Epidermal melanocyte (primary cell): Measurements from ENCODE around the gene ADAMTSL2.

Source experiments
- DNase-seq: peaks from one replicate; pipeline ENCODE4 v3.0.0; 2011; ENCODE audit warnings: low spot score; ENCODE audit not compliant: insufficient read length

Gene ADAMTSL2

DNA sequence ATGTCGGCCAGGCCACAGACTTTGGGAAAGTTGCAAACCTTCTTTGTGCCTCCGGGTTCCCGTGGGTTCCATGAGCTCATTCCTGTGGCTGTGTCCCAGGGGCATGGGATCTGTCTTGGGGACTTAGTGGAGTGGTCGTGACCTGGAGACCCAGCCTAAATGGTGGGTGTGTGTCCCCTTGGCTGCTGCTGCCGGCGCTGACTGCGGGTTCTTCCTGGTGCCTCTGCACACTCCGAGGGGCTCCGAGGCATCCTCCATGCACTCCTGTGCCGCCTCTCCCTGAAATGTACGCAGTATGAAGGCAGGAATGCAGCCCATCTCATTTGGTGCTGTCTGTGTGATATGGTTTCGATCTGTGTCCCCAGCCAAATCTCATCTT, 34.6 kb upstream of the ADAMTSL2 start:
- DNase-seq, result no peak

- no peak for DNase-seq
These were observed 32.4 kb upstream of the ADAMTSL2 start for GRCh38 chr9:133502112-133502511.

DNA sequence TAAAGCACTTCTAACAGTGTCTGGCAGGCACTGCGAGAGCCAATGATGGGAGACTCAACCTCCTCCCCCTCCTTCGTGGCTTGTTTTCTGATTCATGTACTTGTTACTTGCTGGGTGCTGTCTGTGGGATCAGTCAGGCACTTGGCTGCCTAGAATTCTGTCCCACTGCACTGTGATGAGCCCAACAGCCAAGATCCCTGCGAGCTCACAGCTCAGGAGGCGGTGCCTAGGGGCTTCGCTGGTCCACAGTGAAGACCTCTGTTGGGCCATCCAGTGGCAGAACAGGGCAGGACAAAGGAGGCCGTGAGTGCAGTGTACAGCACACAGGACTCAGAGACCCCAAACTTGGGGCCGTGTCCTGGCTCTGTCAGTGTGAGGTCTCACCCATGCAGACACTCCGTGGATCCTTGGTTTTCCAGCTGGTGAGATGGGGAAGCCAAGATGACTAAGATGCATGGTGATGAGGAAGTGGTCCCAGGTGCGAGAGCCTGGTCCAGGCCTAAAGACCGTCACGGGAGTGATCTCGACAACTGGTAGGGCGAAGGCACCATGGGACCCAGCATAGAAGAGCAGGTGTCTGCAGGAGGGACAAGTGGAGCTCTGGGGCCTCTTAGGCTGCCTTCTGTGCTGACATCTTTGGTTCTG, 29.2 kb upstream of the ADAMTSL2 start:
- DNase-seq, result no peak

GRCh38 chr9:133505901-133506652, 28.4 kb upstream of the ADAMTSL2 start:
- no peak for DNase-seq

DNA sequence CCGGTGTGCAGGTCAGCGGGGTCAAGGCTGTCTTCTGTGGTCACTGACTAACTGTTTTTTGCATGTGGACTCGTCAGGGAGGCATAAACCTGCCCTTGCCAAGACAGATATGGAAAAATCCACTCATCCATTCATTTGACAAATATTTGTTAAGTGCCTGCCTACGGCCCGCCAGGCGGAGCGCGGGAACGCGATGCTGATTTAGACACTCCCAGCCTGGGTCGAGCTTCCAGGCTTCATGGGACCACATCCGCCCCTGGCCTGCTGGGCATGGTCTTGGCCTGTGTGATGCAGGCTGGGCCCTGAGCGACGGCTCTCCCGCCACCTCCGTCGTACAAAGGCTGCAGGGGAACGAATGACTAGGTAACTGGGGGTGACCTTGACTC, 27.9 kb upstream of the ADAMTSL2 start:
- DNase-seq, result no peak

- DNase-seq, result no peak
These were observed 27.1 kb upstream of the ADAMTSL2 start for GRCh38 chr9:133507246-133507965.

DNA sequence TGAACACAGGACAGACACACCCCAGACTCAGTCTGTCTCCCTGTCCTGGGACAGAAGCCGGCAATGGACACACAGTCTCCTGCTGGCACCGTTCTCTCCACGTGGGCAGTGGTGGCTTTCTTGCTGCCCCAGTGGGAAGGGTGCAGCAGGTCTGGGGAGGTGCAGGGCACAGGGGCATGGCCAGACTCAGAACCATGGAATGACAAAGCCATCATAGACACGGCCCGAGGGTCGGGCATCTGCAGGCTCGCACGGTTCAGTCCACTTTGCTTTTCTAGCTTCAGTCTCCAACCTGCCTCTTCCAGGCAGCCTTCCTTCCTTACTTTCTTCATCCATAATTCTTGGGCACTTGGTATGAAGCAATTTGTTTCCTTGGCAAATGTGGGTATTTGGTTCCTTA, 26.5 kb upstream of the ADAMTSL2 start:
- DNase-seq, result no peak

DNA sequence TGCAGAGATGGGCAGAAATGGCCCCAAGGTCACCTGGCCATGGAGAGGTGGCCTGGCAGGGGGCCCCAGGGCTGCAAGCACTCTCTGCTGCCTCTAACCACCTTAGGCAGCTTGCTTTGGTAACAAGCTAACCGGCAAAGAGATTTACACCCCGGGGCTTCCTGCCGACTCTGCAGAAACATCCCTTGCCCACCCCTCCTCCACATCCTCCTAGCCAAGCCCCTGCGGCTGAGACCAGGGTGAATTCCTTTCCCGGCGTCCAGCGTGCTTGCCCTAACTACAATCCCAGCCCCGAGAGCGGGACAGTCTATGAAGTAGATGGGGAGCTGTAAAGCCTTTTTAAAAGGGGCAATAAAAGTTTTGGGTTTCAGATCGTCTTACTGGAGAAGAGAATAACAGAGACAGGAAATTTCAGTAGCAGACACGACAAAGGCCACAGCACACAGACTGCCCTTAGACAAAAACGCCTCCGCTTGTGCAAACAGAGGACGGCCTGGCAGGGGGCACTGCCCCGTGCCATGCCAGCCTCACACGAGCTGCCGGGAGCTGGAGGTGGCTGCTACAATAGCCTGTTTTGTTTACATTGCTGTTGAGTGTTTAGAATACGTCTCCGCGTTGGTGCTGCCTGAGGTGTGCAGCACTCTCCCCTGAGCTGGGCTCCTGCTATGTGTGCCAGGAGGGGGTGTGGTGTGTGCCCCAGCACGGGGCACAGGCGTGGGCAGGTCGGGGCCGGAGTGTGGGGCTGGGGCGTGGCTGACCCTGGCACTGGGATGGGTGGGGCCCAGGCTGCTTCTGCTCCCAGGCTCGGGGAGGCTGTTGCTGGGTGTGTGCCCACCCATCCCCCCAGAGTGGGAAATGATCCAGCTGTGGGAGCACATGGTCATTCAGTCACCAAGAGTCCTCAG, 25.1 kb upstream of the ADAMTSL2 start:
- DNase-seq, result no peak

GRCh38 chr9:133510926-133511505, 23.5 kb upstream of the ADAMTSL2 start:
- DNase-seq, result no peak

DNA sequence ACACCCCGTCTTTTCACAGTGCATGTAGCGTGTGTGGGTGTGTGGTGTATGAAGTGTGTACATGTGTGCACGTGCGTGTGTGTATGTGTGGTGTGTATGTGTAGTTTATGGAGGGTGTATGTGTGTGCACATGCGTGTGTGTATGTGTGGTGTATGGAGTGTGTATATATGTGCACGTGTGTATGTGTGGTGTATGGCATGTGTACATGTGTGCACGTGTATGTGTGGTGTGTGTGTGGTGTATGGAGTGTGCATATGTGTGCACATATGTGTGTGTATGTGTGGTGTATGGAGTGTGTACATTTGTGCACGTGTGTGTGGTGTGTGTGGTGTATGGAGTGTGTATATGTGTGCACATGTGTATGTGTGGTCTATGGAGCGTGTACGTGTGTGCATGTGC, 22.9 kb upstream of the ADAMTSL2 start:
- no peak for DNase-seq

- DNase-seq, result no peak
These were observed 22.0 kb upstream of the ADAMTSL2 start for GRCh38 chr9:133512253-133513213.

DNA sequence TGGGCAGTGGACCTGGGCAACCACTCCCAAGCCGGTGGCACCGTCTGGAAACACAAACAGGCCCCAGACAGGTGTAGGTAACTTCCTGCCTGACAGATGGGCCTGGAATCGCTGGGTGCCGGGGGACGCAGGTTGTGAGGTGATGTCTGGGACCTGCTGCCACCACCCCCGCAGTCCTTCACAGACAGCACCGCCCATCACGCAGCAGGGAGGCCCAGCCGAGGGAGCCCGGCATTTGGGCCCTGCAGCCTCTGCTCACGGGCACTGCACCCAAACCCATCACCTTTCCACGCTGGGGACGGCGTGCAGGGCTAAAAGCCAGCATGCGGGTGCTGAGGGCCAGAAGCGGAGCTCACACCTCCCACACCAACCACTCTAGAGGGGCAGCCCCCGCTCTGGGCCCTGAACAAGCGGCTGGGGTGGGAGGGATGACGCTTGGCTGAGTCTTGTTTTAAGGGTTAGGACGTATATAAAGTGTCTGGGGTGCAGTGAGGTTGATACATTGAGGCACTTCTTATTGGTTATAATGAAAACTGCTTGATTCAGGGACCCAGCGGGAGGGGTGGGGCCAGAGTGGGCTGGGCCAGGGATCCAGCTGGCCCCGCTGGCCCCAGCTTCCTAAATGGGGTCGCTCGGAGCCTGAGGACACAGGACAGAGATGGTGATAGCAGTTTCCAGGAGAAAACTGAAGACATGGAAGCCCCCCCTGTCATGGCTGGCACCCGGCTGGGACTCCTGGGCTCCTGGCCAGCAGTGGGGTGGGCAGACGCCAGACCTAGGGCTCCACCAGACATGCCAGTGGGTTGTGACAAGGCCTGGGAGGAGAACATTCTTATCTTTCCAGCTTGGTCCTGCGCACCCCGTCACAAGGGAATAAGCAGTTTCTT, 21.0 kb upstream of the ADAMTSL2 start:
- DNase-seq, result no peak

DNA sequence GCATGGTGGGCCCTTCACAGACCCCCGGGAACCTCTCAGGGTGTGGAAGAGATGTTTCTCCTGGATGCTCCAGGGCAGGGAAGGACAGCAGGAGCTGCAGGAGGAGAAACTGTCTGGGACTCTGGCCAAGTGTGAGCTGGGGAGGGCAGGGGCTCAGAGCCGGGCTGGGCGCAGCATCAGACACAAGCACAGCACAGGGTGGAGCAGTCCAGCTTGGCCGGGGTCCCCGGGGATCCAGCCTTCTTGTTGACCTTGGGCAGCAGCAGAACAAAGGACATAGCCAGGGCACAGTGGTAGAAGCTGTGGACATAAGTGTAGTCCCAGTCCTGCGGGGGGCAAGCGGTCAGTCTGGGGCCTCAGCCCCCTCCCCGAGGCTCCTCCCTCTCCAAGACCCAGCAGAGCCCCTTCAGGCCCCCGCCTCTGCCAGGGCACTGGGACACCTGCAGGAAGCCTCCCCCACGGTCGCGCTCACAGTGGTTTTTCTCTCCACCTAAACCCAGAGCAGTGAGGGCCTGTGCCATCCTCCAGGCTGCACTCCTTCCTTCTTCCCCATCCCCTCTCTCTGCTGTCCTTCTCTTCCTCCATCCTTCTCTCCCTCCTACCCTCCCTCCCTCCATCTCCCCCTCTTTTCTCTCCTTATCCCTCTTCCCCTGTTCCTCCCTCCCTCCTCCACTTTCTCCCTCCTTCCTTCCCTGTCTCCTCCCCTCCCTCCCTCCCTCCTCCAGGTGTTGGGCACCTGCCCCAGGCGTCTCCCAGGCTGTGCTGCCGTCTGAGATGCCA, 19.9 kb upstream of the ADAMTSL2 start:
- no peak for DNase-seq

GRCh38 chr9:133515240-133515610, 19.3 kb upstream of the ADAMTSL2 start:
- DNase-seq, result no peak

DNA sequence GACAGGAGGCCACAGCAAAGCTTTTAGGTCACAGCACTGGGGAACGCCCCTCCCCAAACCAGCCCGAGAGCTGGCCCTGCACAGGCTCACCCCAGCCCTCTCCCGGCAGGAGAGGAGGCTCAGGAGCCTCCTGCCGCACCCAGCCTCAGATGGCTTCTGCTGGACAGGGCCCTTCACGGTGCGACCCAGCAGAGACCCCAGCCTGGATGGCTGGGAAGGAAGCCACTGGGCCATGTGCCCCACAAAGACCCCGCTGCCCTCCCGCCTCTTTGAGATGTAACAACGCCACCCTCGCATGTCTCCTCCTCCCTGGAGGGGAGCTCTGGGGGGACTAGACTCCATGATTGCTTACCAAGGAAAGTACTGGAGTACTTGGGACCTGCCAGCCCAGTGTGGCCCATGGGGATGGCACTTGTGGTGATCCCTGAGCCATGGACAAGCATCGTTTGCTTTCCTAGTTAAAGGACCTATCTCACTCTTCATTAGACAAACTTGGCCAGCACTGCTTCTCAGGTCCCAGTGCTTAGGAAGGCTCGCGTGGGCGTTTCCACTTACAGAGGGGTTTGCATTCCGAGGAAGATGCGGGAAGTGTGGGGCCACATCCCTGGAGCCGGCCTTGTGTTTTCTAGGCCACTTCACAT, 18.8 kb upstream of the ADAMTSL2 start:
- no peak for DNase-seq

DNA sequence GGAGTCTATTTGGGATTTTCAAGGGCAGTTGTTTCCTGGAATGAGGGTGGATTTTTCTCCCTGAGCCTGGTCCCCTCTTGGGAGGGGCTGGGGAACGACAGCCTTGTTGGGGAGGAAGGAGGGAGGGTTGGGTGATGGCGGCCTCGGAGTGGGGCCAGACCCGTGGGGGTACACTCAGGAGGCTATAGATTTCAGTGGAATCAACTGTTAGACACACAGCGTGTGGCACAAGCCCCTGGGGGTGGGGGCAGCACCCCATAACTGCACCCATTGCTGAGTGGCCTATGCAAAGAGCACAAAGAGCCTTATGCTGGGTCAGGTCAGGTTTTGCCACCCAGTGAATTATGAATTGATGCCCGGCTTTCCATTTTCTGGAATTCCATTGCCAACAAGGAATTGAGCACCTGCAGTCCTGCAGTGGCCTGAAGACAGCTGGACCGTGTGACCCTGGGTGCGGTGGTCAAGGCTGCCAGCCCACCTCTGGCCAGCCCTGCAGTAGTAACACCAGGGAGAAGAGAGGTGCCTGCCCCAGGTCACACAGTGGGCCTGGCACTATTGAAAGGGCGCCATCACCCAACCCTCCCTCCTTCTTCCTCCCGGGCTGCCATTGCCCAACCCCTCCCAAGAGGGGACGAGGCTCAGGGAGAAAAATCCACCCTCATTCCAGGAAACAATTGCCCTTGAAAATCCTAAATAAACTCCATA, 18.1 kb upstream of the ADAMTSL2 start:
- no peak for DNase-seq

DNA sequence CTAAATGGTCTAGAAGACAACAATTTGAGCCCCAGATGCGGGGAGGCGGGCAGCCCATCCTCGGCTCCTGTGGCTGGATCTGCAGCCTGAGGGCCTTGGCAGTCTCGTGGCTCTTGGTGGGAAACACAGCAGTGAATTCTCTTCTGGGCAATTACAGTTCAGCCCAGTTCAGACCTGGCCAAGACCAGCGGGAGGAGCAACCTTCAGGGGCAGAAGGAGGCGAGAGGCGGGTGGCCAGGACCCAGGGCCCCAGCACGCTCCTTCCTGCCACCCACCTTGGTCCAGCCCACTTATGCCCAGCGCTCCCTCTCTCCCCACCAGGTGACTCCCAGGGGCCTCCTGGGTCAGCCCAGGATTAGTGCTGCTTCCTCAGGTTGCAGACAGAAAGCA, 17.5 kb upstream of the ADAMTSL2 start:
- DNase-seq, result no peak
